Non-pigmented ciliary epithelial cell (primary cell): ENCODE results near the gene SPATA24.
"Not testable (repeated sequence)": the region's sequence is repeated elsewhere in the genome, so short reads cannot be mapped to it uniquely, and the experiment has no call there.

Experiments
- DNase-seq: peaks from one replicate; pipeline ENCODE4 v3.0.0-alpha.2; 2010; ENCODE audit warnings: low read depth

SPATA24 gene

GRCh38 chr5:139416651-139417050 is 12.8 kb upstream of the SPATA24 start:
- no peak for DNase-seq

GRCh38 chr5:139415869-139416268 is 12.0 kb upstream of the SPATA24 start:
- DNase-seq, result no peak

- DNase-seq, result no peak
These were observed 11.5 kb upstream of the SPATA24 start for GRCh38 chr5:139415221-139415861.

GRCh38 chr5:139414581-139415130 is 10.8 kb upstream of the SPATA24 start:
- DNase-seq, result no peak

GRCh38 chr5:139413963-139414362 is 10.1 kb upstream of the SPATA24 start:
- DNase-seq, result no peak

- no peak for DNase-seq
These were observed 9.3 kb upstream of the SPATA24 start for GRCh38 chr5:139413153-139413552.

GRCh38 chr5:139410993-139411828 is 7.3 kb upstream of the SPATA24 start:
- no peak for DNase-seq

GRCh38 chr5:139410121-139410992 is 6.5 kb upstream of the SPATA24 start:
- DNase-seq, result no peak

- not testable (repeated sequence) for DNase-seq
These were observed 5.2 kb upstream of the SPATA24 start for GRCh38 chr5:139409116-139409515.

- no peak for DNase-seq
These were observed 4.3 kb upstream of the SPATA24 start for GRCh38 chr5:139408191-139408590.

- DNase-seq, result no peak
These were observed 3.6 kb upstream of the SPATA24 start for GRCh38 chr5:139407517-139407916.

- no peak for DNase-seq
These were observed 3.1 kb upstream of the SPATA24 start for GRCh38 chr5:139406963-139407362.

- no peak for DNase-seq
These were observed 573 bp upstream of the SPATA24 start for GRCh38 chr5:139404484-139404840.

GRCh38 chr5:139403418-139403786 is 487 bp downstream of the SPATA24 start:
- no peak for DNase-seq

GRCh38 chr5:139402561-139403158 is 1.2 kb downstream of the SPATA24 start:
- DNase-seq, result no peak

GRCh38 chr5:139401546-139401945 is 2.3 kb downstream of the SPATA24 start:
- no peak for DNase-seq

- DNase-seq, result no peak
These were observed 4.3 kb downstream of the SPATA24 start for GRCh38 chr5:139399501-139400121.

GRCh38 chr5:139397921-139398320 is 6.0 kb downstream of the SPATA24 start:
- DNase-seq, result no peak

- DNase-seq, result no peak
These were observed 7.2 kb downstream of the SPATA24 start for GRCh38 chr5:139396691-139397090.

- DNase-seq, result no peak
These were observed 7.8 kb downstream of the SPATA24 start for GRCh38 chr5:139395844-139396640.
